Peyer's patch (tissue), 4 donors: Measurements from ENCODE around the gene PDGFC.
A peak's percentile ranks its signal among the peaks of the same experiment; 100 is the strongest.

Source experiments
- POLR2A ChIP-seq, 2 donors: fragments of 450-650 bp; IDR thresholded peaks; one replicate each; pipeline ENCODE4 v1.5.1; 2017; ENCODE audit warnings: antibody characterized with exemption in 2 of 2, mild to moderate bottlenecking in 2 of 2, moderate library complexity in 2 of 2
- TF ChIP-seq, protein P1 (sequence below), 6 experiments: fragments of 450-650 bp in 4 of 6; fragments of 200-600 bp in 2 of 6; sonication (generic) in 1 of 6; IDR thresholded peaks; one replicate each; pipeline ENCODE4 v1.5.1; 2017 to 2019; ENCODE audit warnings: antibody characterized with exemption in 6 of 6, mild to moderate bottlenecking in 3 of 6, moderate library complexity in 1 of 6

DNA sequence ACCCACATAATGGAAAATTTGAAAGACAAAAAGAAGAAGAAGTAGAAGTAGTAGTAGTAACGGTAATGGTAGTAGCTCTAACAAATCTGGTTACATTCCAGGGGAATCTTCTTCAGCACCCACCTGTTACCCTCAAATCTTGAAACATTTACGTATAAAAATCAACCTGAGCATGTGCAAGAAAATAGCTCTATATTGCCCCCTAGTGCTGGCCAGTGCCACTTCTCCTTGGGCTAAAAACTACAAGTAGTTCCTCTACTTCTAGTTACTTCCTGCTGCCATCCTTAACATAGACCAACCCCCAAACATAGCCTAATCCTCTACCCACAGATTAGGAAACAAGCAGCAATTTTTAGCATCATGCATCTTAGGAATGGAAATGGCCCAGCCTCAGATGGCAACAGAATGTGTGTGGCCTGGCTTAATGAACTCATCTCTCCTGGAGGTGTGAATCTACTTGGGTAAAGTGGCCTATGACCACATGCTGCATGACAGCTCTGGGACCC lies 3.1 kb downstream of the PDGFC start:
- TF ChIP-seq, protein P1, sequence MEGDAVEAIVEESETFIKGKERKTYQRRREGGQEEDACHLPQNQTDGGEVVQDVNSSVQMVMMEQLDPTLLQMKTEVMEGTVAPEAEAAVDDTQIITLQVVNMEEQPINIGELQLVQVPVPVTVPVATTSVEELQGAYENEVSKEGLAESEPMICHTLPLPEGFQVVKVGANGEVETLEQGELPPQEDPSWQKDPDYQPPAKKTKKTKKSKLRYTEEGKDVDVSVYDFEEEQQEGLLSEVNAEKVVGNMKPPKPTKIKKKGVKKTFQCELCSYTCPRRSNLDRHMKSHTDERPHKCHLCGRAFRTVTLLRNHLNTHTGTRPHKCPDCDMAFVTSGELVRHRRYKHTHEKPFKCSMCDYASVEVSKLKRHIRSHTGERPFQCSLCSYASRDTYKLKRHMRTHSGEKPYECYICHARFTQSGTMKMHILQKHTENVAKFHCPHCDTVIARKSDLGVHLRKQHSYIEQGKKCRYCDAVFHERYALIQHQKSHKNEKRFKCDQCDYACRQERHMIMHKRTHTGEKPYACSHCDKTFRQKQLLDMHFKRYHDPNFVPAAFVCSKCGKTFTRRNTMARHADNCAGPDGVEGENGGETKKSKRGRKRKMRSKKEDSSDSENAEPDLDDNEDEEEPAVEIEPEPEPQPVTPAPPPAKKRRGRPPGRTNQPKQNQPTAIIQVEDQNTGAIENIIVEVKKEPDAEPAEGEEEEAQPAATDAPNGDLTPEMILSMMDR (IDR thresholded peaks at IDR 0.05): peak in 5 of 6 experiments; percentile 57 to 79 (median 76)
- TF ChIP-seq POLR2A (IDR thresholded peaks at IDR 0.05): no peak
